Muscle of back (tissue), 11 donors: ENCODE measurements around the gene CRADD. TPM values are rescaled to one million over a fixed set of nuclear protein-coding genes. Genes with fewer than 3 reads are reported as not detected.
"Not testable (repeated sequence)": the region's sequence is repeated elsewhere in the genome, so short reads cannot be mapped to it uniquely, and the experiment has no call there.

Experiments
- DNase-seq, 3 donors: peaks; one replicate each; pipeline versions ENCODE4 v3.0.0 to v3.0.0-alpha.2; 2013
- polyA plus RNA-seq, 10 donors: library from polyadenylated mRNA; unstranded; fragments of 120-200 nt; gene quantifications; one replicate each; pipeline ENCODE4 v1.2.1, GENCODE V29; 2013; ENCODE audit not compliant: insufficient read length in 10 of 10

CRADD gene
- polyA plus RNA-seq, 10 donors = 10.0 to 14.3 (median 12.4) TPM

GRCh38 chr12:93757792-93758694 lies 80.9 kb downstream of the CRADD start:
- no peak for DNase-seq

- DNase-seq = no peak
These were observed 81.7 kb downstream of the CRADD start for GRCh38 chr12:93758801-93759373.

GRCh38 chr12:93759512-93760081 lies 82.4 kb downstream of the CRADD start:
- no peak for DNase-seq

- no peak for DNase-seq
These were observed 83.2 kb downstream of the CRADD start for GRCh38 chr12:93760275-93760875.

GRCh38 chr12:93762059-93762719 lies 85.0 kb downstream of the CRADD start:
- DNase-seq = no peak

GRCh38 chr12:93762912-93763553 lies 85.9 kb downstream of the CRADD start:
- DNase-seq = no peak

- no peak for DNase-seq
These were observed 86.6 kb downstream of the CRADD start for GRCh38 chr12:93763746-93764147.

GRCh38 chr12:93766371-93766770 lies 89.2 kb downstream of the CRADD start:
- no peak for DNase-seq

GRCh38 chr12:93766796-93767523 lies 89.8 kb downstream of the CRADD start:
- peak; percentile 78 to 89 (median 79) for DNase-seq

- DNase-seq = no peak
These were observed 90.3 kb downstream of the CRADD start for GRCh38 chr12:93767524-93767863.

GRCh38 chr12:93772003-93772700 lies 95.0 kb downstream of the CRADD start:
- no peak for DNase-seq

- no peak for DNase-seq
These were observed 96.1 kb downstream of the CRADD start for GRCh38 chr12:93773122-93773871.

- DNase-seq = peak in 1 of 3 donors; percentile 94
These were observed 99.4 kb downstream of the CRADD start for GRCh38 chr12:93776581-93777018.

- DNase-seq = peak in 2 of 3 donors; percentile 63 to 65
These were observed 100.1 kb downstream of the CRADD start for GRCh38 chr12:93777254-93777653.

GRCh38 chr12:93778306-93778705 lies 101.1 kb downstream of the CRADD start:
- DNase-seq = peak; percentile 78 to 87 (median 87)

- DNase-seq = no peak
These were observed 101.6 kb downstream of the CRADD start for GRCh38 chr12:93778766-93779165.

GRCh38 chr12:93780101-93780641 lies 103.0 kb downstream of the CRADD start:
- DNase-seq = no peak

GRCh38 chr12:93780886-93781285 lies 103.7 kb downstream of the CRADD start:
- not testable (repeated sequence) for DNase-seq

- not testable (repeated sequence) for DNase-seq
These were observed 104.8 kb downstream of the CRADD start for GRCh38 chr12:93781961-93782360.
